Mesendoderm (in vitro differentiated cells): ENCODE measurements around the gene P3H4. TPM values are rescaled to one million over a fixed set of nuclear protein-coding genes. Genes with fewer than 3 reads are reported as not detected.
A peak's percentile ranks its signal among the peaks of the same experiment; 100 is the strongest.
"Not testable (repeated sequence)": the region's sequence is repeated elsewhere in the genome, so short reads cannot be mapped to it uniquely, and the experiment has no call there.

Source experiments
- DNase-seq: peaks from one replicate; pipeline ENCODE4 v3.0.0; 2013
- H2AK5ac ChIP-seq: 2 replicates; pipeline ENCODE4 v1.6.1; 2013; ENCODE audit warnings: low read length, inconsistent platforms
- H2BK120ac ChIP-seq: 2 replicates; pipeline ENCODE4 v1.6.1; 2013; ENCODE audit warnings: low read depth, mild to moderate bottlenecking, low read length, moderate library complexity, mixed read lengths
- H2BK15ac ChIP-seq: replicated peaks from 2 replicates; pipeline ENCODE4 v1.6.1; 2013; ENCODE audit warnings: low read depth, mild to moderate bottlenecking, moderate library complexity
- H2BK5ac ChIP-seq: 2 replicates; pipeline ENCODE4 v1.6.1; 2013; ENCODE audit warnings: low read length, inconsistent platforms
- H3K18ac ChIP-seq: 2 replicates; pipeline ENCODE4 v1.6.1; 2013; ENCODE audit warnings: mild to moderate bottlenecking, low read length, mixed read lengths
- H3K23ac ChIP-seq: one replicate; pipeline ENCODE4 v1.6.1; 2013; ENCODE audit warnings: low read length
- H3K27ac ChIP-seq: 2 replicates; pipeline ENCODE4 v1.5.1; 2013; ENCODE audit warnings: low read depth, mild to moderate bottlenecking, inconsistent platforms, low read length, moderate library complexity
- H3K27me3 ChIP-seq: 2 replicates; pipeline ENCODE4 v1.6.1; 2013; ENCODE audit warnings: low read length, control low read depth, mild to moderate bottlenecking, inconsistent platforms; ENCODE audit not compliant: insufficient read depth, poor library complexity
- H3K36me3 ChIP-seq: 2 replicates; pipeline ENCODE4 v1.6.1; 2013; ENCODE audit warnings: low read length, inconsistent platforms; ENCODE audit not compliant: control insufficient read depth, insufficient read depth
- H3K4ac ChIP-seq: one replicate; pipeline ENCODE4 v1.6.1; 2013; ENCODE audit warnings: low read depth, mild to moderate bottlenecking, low read length, moderate library complexity
- H3K4me1 ChIP-seq: 2 replicates; pipeline ENCODE4 v1.6.1; 2013; ENCODE audit warnings: low read depth, low read length, inconsistent platforms; ENCODE audit not compliant: control insufficient read depth
- H3K4me2 ChIP-seq: 2 replicates; pipeline ENCODE4 v1.6.1; 2013; ENCODE audit warnings: low read length
- H3K4me3 ChIP-seq: 2 replicates; pipeline ENCODE4 v1.5.1; 2013; ENCODE audit warnings: mild to moderate bottlenecking, low read length
- H3K56ac ChIP-seq: one replicate; pipeline ENCODE4 v1.6.1; 2013; ENCODE audit warnings: low read length
- H3K79me1 ChIP-seq: 2 replicates; pipeline ENCODE4 v1.6.1; 2013; ENCODE audit warnings: low read length, inconsistent platforms
- H3K79me2 ChIP-seq: 2 replicates; pipeline ENCODE4 v1.6.1; 2013; ENCODE audit warnings: mild to moderate bottlenecking, low read length; ENCODE audit not compliant: control insufficient read depth, insufficient read depth
- H3K9ac ChIP-seq: 2 replicates; pipeline ENCODE4 v1.6.1; 2013; ENCODE audit warnings: low read length, inconsistent platforms
- H4K5ac ChIP-seq: one replicate; pipeline ENCODE4 v1.6.1; 2013; ENCODE audit warnings: low read length
- H4K8ac ChIP-seq: one replicate; pipeline ENCODE4 v1.6.1; 2013; ENCODE audit warnings: low read depth, mild to moderate bottlenecking, control low read depth, low read length, moderate library complexity
- WGBS: extraction: QIAGEN DNeasy Blood & Tissue Kit; methylation state at CpG from one replicate; pipeline ENCODE4 v1.1.7; 2013; ENCODE audit warnings: low lambda C conversion rate, missing lambda C conversion rate; ENCODE audit not compliant: insufficient coverage; ENCODE audit errors: extremely low coverage; 5-methylcytosine and 5-hydroxymethylcytosine counted together
- polyA plus RNA-seq, 2 experiments: library from polyadenylated mRNA; stranded (reverse); fragments of 200-250 nt; gene quantifications; one replicate each; pipeline ENCODE4 v1.2.3, GENCODE V29; 2013

The P3H4 gene, protein sequence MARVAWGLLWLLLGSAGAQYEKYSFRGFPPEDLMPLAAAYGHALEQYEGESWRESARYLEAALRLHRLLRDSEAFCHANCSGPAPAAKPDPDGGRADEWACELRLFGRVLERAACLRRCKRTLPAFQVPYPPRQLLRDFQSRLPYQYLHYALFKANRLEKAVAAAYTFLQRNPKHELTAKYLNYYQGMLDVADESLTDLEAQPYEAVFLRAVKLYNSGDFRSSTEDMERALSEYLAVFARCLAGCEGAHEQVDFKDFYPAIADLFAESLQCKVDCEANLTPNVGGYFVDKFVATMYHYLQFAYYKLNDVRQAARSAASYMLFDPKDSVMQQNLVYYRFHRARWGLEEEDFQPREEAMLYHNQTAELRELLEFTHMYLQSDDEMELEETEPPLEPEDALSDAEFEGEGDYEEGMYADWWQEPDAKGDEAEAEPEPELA
- 16.0 TPM for polyA plus RNA-seq (2013, experiment 1 of 2)
- polyA plus RNA-seq (2013, experiment 2 of 2), result 15.3 TPM

- Histone ChIP-seq H4K8ac (peak within 1 kb of the TSS; percentile 28), H3K23ac (peak within 1 kb of the TSS; percentile 86)
- WGBS, result no CpG with 5 or more reads among the region's 96 CpGs
These were observed at the start of gene P3H4 for GRCh38 chr17:41811549-41812380. Gene P3H4, minus strand, starts transcription at chr17:41811949. Its CDS starts 34 bp downstream, at chr17:41811915.

GRCh38 chr17:41860254-41860931, 48.6 kb upstream of the P3H4 start:
- Histone ChIP-seq H3K4me3 (no peak overlapping the region), H3K27me3 (no peaks in the 10 kb centered on the region), H2AK5ac (no peak overlapping the region), H3K56ac (no peak overlapping the region), H3K9ac (no peak overlapping the region), H3K23ac (no peak overlapping the region), H3K4me2 (no peak overlapping the region), H3K27ac (no peak overlapping the region), H4K8ac (no peak overlapping the region), H2BK15ac (no peak overlapping the region), H3K36me3 (no peaks in the 10 kb centered on the region), H3K79me1 (peaks cover 23% of the 10 kb centered on the region), H4K5ac (no peak overlapping the region), H3K4me1 (peaks cover 11% of the 10 kb centered on the region), H2BK120ac (no peak overlapping the region), H3K79me2 (peaks cover 39% of the 10 kb centered on the region), H3K18ac (no peak overlapping the region), H3K4ac (no peak overlapping the region), H2BK5ac (no peak overlapping the region)
- no CpG with 5 or more reads among the region's 3 CpGs for WGBS
- DNase-seq, result no peak

More at GRCh38 chr17:41811549-41812380, at the start of gene P3H4:
- Histone ChIP-seq H3K79me2 (peaks cover 27% of the 10 kb centered on the region), H3K79me1 (peaks cover 16% of the 10 kb centered on the region), H3K4me1 (peaks cover 6% of the 10 kb centered on the region), H3K56ac (peak within 1 kb of the TSS; percentile 91), H3K27ac (peak within 1 kb of the TSS; percentile 45), H2BK5ac (peak within 1 kb of the TSS; percentile 87), H2AK5ac (no peak within 1 kb of the TSS), H3K9ac (peak within 1 kb of the TSS; percentile 89), H3K4ac (peak within 1 kb of the TSS; percentile 49), H2BK15ac (peak within 1 kb of the TSS; percentile 25), H3K4me3 (peak within 1 kb of the TSS; percentile 74), H4K5ac (no peak within 1 kb of the TSS), H2BK120ac (no peak within 1 kb of the TSS), H3K18ac (peak within 1 kb of the TSS; percentile 96), H3K36me3 (peaks cover under 1% of the 10 kb centered on the region), H3K27me3 (no peaks in the 10 kb centered on the region), H3K4me2 (peak within 1 kb of the TSS; percentile 66)
- DNase-seq, result peak; percentile 84

DNA sequence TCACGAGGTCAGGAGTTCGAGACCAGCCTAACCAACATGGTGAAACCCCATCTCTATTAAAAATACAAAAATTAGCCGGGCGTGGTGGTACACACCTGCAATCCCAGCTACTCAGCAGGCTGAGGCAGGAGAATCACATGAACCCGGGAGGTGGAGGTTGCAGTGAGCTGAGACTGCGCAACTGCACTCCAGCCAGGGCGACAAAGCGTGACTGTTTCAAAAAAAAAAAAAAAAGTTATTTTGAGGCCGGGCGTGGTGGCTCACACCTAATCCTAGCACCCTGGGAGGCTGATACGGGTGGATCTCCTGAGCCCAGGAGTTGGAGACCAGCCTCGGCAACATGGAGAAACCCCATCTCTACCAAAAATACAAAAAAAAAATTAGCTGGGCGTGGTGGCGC, 39.6 kb upstream of the P3H4 start:
- H2BK120ac ChIP-seq, H3K23ac ChIP-seq, H4K5ac ChIP-seq, H3K4ac ChIP-seq, H3K79me1 ChIP-seq, H3K18ac ChIP-seq, H2BK15ac ChIP-seq, H3K27ac ChIP-seq, H4K8ac ChIP-seq, H3K9ac ChIP-seq, H2AK5ac ChIP-seq, DNase-seq, H3K4me1 ChIP-seq, H3K56ac ChIP-seq, H2BK5ac ChIP-seq, H3K36me3 ChIP-seq, H3K4me3 ChIP-seq, H3K79me2 ChIP-seq, H3K27me3 ChIP-seq, H3K4me2 ChIP-seq: not testable (repeated sequence)
- no CpG with 5 or more reads among the region's 14 CpGs for WGBS

- H2BK5ac ChIP-seq, result no peak overlapping the region
- no peak overlapping the region for H3K27ac ChIP-seq
- H3K36me3 ChIP-seq, result peaks cover under 1% of the 10 kb centered on the region
- WGBS, result no CpG with 5 or more reads among the region's 4 CpGs
- no peak for DNase-seq
- H3K23ac ChIP-seq, result no peak overlapping the region
- no peak overlapping the region for H2BK120ac ChIP-seq
- H3K56ac ChIP-seq, result no peak overlapping the region
- no peak overlapping the region for H2AK5ac ChIP-seq
- no peak overlapping the region for H3K4me2 ChIP-seq
- no peaks in the 10 kb centered on the region for H3K27me3 ChIP-seq
- peaks cover 2% of the 10 kb centered on the region for H3K79me1 ChIP-seq
- H3K4me1 ChIP-seq, result no peaks in the 10 kb centered on the region
- H4K8ac ChIP-seq, result no peak overlapping the region
- no peak overlapping the region for H2BK15ac ChIP-seq
- H3K9ac ChIP-seq, result no peak overlapping the region
- no peak overlapping the region for H3K4ac ChIP-seq
- no peak overlapping the region for H3K4me3 ChIP-seq
- H3K79me2 ChIP-seq, result no peaks in the 10 kb centered on the region
- no peak overlapping the region for H3K18ac ChIP-seq
- H4K5ac ChIP-seq, result no peak overlapping the region
These were observed 37.7 kb upstream of the P3H4 start for GRCh38 chr17:41849251-41849990.

- no peaks in the 10 kb centered on the region for H3K4me1 ChIP-seq
- no peaks in the 10 kb centered on the region for H3K36me3 ChIP-seq
- no peak overlapping the region for H3K4ac ChIP-seq
- no peak overlapping the region for H3K27ac ChIP-seq
- no peak overlapping the region for H3K4me2 ChIP-seq
- no peak overlapping the region for H3K23ac ChIP-seq
- H2AK5ac ChIP-seq, result no peak overlapping the region
- H2BK15ac ChIP-seq, result no peak overlapping the region
- no peak overlapping the region for H4K5ac ChIP-seq
- H3K4me3 ChIP-seq, result no peak overlapping the region
- H3K18ac ChIP-seq, result no peak overlapping the region
- H3K79me2 ChIP-seq, result no peaks in the 10 kb centered on the region
- no peaks in the 10 kb centered on the region for H3K27me3 ChIP-seq
- no peak overlapping the region for H2BK120ac ChIP-seq
- H2BK5ac ChIP-seq, result no peak overlapping the region
- DNase-seq, result no peak
- no peak overlapping the region for H3K9ac ChIP-seq
- peaks cover 2% of the 10 kb centered on the region for H3K79me1 ChIP-seq
- WGBS, result no CpG with 5 or more reads among the region's 4 CpGs
- H4K8ac ChIP-seq, result no peak overlapping the region
- no peak overlapping the region for H3K56ac ChIP-seq
These were observed 37.0 kb upstream of the P3H4 start for GRCh38 chr17:41848788-41849187.
